Transverse colon (tissue), 4 donors: ENCODE measurements around the gene POU4F2.

ENCODE experiments used
- CTCF ChIP-seq, 5 experiments: fragments of 200-600 bp in 3 of 5; fragments of 450-650 bp in 2 of 5; sonication (generic) in 3 of 5; IDR thresholded peaks; 1 replicate in 2 of 5; 2 replicates in 3 of 5; pipeline ENCODE4 v1.5.1; 2016 to 2017; ENCODE audit warnings: antibody characterized with exemption in 5 of 5, inconsistent platforms in 3 of 5, mild to moderate bottlenecking in 2 of 5, moderate library complexity in 1 of 5
- POLR2A ChIP-seq: fragments of 450-650 bp; IDR thresholded peaks from one replicate; pipeline ENCODE4 v1.6.1; 2016; ENCODE audit warnings: antibody characterized with exemption, mild to moderate bottlenecking, moderate library complexity
- POLR2AphosphoS5 ChIP-seq, 3 donors: sonication (generic); formaldehyde crosslinking; IDR thresholded peaks; one replicate each; pipeline ENCODE4 v1.6.1; 2016; ENCODE audit warnings: antibody characterized with exemption in 3 of 3

- TF ChIP-seq CTCF (IDR thresholded peaks at IDR 0.05) (no peak), POLR2A (no peak), POLR2AphosphoS5 (IDR thresholded peaks at IDR 0.05) (no peak)
Observed at GRCh38 chr4:146633471-146633800, 5.3 kb upstream of the POU4F2 start.
